PC-9 (cell line): ENCODE data around the gene TTF2. TPM values are rescaled to one million over a fixed set of nuclear protein-coding genes. Genes with fewer than 3 reads are reported as not detected.

ENCODE experiments used
- BruUV-seq: library from RNA; stranded (reverse); fragments of 400-500 nt; replicated peaks from 2 replicates; lab custom pipeline; 2021; lab: Mats Ljungman, UMichigan
- CTCF ChIA-PET: fragments of 300-600 bp; sonication (Branson Sonifier 250); formaldehyde crosslinking; loops from one replicate; lab custom pipeline; 2022; ENCODE audit warnings: antibody characterized with exemption; lab: Charles Lee
- POLR2A ChIA-PET: fragments of 300-600 bp; sonication (Branson Sonifier 250); formaldehyde crosslinking; loops from one replicate; lab custom pipeline; 2022; ENCODE audit warnings: antibody characterized with exemption; ENCODE audit not compliant: unreplicated experiment; lab: Charles Lee
- DNase-seq, 2 experiments: peaks; one replicate each; pipeline versions ENCODE4 v3.0.0 to v3.0.0-alpha.2; 2015 to 2022; ENCODE audit warnings: mixed read lengths in 1 of 2
- H2AFZ ChIP-seq: fragments of 200-600 bp; sonication (generic); 2 replicates; pipeline ENCODE4 v1.8.1; 2017; ENCODE audit warnings: antibody characterized with exemption
- H3F3A ChIP-seq: fragments of 200-600 bp; sonication (generic); 2 replicates; pipeline ENCODE4 v1.8.1; 2017; ENCODE audit warnings: antibody characterized with exemption, mild to moderate bottlenecking, low read depth; ENCODE audit not compliant: insufficient read depth
- H3K27ac ChIP-seq: fragments of 200-600 bp; sonication (generic); 2 replicates; pipeline ENCODE4 v1.6.1; 2016; ENCODE audit warnings: mixed run types
- H3K27me3 ChIP-seq: fragments of 200-600 bp; sonication (generic); 2 replicates; pipeline ENCODE4 v1.6.1; 2016; ENCODE audit warnings: low read depth, mixed run types; ENCODE audit not compliant: insufficient read depth
- H3K36me3 ChIP-seq: fragments of 200-600 bp; sonication (generic); 2 replicates; pipeline ENCODE4 v1.6.1; 2016; ENCODE audit warnings: low read depth, mixed run types
- H3K4me1 ChIP-seq: fragments of 200-600 bp; sonication (generic); replicated peaks from 2 replicates; pipeline ENCODE4 v1.6.1; 2016; ENCODE audit warnings: mixed run types; ENCODE audit not compliant: insufficient read depth
- H3K4me2 ChIP-seq: fragments of 200-600 bp; sonication (generic); 2 replicates; pipeline ENCODE4 v1.6.1; 2017; ENCODE audit warnings: mixed run types
- H3K4me3 ChIP-seq: fragments of 200-600 bp; sonication (generic); 2 replicates; pipeline ENCODE4 v1.6.1; 2016; ENCODE audit warnings: mixed run types
- H3K79me2 ChIP-seq: fragments of 200-600 bp; sonication (generic); 2 replicates; pipeline ENCODE4 v1.6.1; 2017; ENCODE audit warnings: low read depth, mixed run types
- H3K9me2 ChIP-seq: fragments of 200-600 bp; sonication (generic); 2 replicates; pipeline ENCODE4 v1.8.1; 2017; ENCODE audit warnings: mild to moderate bottlenecking; ENCODE audit not compliant: insufficient read depth
- H3K9me3 ChIP-seq: fragments of 200-600 bp; sonication (generic); 2 replicates; pipeline ENCODE4 v1.8.1; 2016; ENCODE audit warnings: low read depth; ENCODE audit not compliant: insufficient read depth
- H4K20me1 ChIP-seq: fragments of 200-600 bp; sonication (generic); 2 replicates; pipeline ENCODE4 v1.8.1; 2017; ENCODE audit not compliant: insufficient read depth
- CTCF ChIP-seq: fragments of 200-600 bp; sonication (generic); conservative IDR thresholded peaks from 2 replicates; pipeline ENCODE4 v1.6.1; 2017; ENCODE audit warnings: mixed run types, antibody characterized with exemption, mild to moderate bottlenecking, moderate library complexity
- EZH2 ChIP-seq: fragments of 200-600 bp; sonication (generic); IDR thresholded peaks from 2 replicates; pipeline ENCODE4 v1.8.0; 2017; ENCODE audit warnings: antibody characterized with exemption, low read depth
- intact Hi-C: fragments of 100-400 bp; cut with micrococcal nuclease; formaldehyde crosslinking; loops from one replicate; pipeline ENCODE4 v1.10.0; 2022; ENCODE audit not compliant: unreplicated experiment
- total RNA-seq: library from RNA; stranded (reverse); gene quantifications from 2 replicates; pipeline ENCODE4 v1.2.3, GENCODE V29; 2021

Gene TTF2
- total RNA-seq, 1 experiment from 2014 or later, result 62.2 TPM

DNA sequence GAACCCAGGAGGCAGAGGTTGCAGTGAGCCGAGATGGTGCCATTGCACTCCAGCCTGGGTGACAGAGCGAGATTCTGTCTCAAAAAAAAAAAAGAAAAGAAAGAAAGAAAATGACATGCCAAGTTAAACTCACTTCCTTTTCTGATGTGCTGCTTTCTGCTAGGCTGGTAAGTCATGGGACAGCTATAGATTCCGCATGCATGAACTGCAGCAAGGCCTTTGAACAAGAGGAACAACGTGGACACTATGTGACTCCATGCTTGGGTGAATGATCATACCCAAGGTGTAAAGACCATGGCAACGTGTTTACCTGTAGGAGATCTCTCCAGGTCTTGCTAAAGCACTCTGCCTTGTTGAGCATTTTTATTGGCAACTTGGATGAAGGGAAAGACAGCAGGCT lies 10.3 kb upstream of the TTF2 start:
- DNase-seq, result no peak
- Histone ChIP-seq H3F3A (no peaks in the 10 kb centered on the region), H3K79me2 (no peaks in the 10 kb centered on the region), H4K20me1 (no peaks in the 10 kb centered on the region), H3K27me3 (no peaks in the 10 kb centered on the region), H3K9me2 (no peaks in the 10 kb centered on the region), H3K4me1 (no peaks in the 10 kb centered on the region), H3K9me3 (no peaks in the 10 kb centered on the region), H3K27ac (no peak overlapping the region), H2AFZ (no peak overlapping the region), H3K4me2 (no peak overlapping the region), H3K4me3 (no peak overlapping the region), H3K36me3 (0 out of 2 replicates have a peak, but pooled peaks cover 9% of the 10 kb centered on the region)
- POLR2A ChIA-PET, result interaction anchor here (0.6 kb wide), 1 partner anchor 354 kb away, joined by 3 read pairs; no protein-coding TSS in a partner anchor
- CTCF ChIA-PET, result no interaction called here
- intact Hi-C loops, result loop anchor here (10.0 kb wide), 1 partner anchor 55 kb away; no protein-coding TSS in a partner anchor
- TF ChIP-seq CTCF (no peak), EZH2 (no peak)
- BruUV-seq, result no TSS peak

GRCh38 chr1:117051224-117052064 lies 8.7 kb upstream of the TTF2 start:
- Histone ChIP-seq H3K36me3 (0 out of 2 replicates have a peak, but pooled peaks cover 9% of the 10 kb centered on the region), H3K27me3 (no peaks in the 10 kb centered on the region), H3K4me2 (0 out of 2 replicates have a peak overlapping the region, but pooled peaks have one; percentile 7), H3F3A (no peaks in the 10 kb centered on the region), H3K27ac (peak overlapping the region; percentile 13; the same call in 1 of the 2 replicates), H2AFZ (no peak overlapping the region; the same call in 1 of the 2 replicates), H3K9me3 (no peaks in the 10 kb centered on the region), H3K79me2 (0 out of 2 replicates have a peak, but pooled peaks cover 4% of the 10 kb centered on the region), H3K4me3 (no peak overlapping the region), H3K9me2 (no peaks in the 10 kb centered on the region), H4K20me1 (no peaks in the 10 kb centered on the region), H3K4me1 (no peaks in the 10 kb centered on the region)
- BruUV-seq, result no TSS peak
- DNase-seq, result peak in 1 of 2 experiments; percentile 27
- TF ChIP-seq EZH2 (no peak), CTCF (no peak)
- CTCF ChIA-PET, result interaction anchor here (0.6 to 0.7 kb wide), 2 partner anchors 602 to 912 kb away, joined by 4 to 8 read pairs; no protein-coding TSS in a partner anchor
- POLR2A ChIA-PET, result no interaction called here
- intact Hi-C loops, result loop anchor here (1.0 kb wide), 1 partner anchor 142 kb away; the partner anchor contains the start of gene PTGFRN

DNA sequence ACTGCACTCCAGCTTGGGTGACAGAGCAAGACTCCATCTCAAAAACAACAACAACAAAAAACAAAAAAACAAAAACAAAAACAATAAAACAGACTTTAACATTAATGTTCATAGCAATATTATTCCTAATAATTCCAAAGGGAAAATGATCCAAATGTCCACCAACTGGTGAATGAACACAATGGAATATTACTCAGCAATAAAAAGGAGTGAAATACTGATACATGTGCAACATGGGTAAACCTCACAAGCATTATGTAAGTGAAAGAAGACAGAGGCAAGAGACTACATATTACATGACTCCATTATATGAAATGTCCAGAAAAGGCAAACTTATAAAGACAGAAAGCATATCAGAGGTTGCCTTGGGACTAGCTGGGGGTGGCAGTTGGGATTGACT lies 6.1 kb upstream of the TTF2 start:
- H3K27ac ChIP-seq, result no peak overlapping the region
- no peak for TF ChIP-seq EZH2
- no peak for TF ChIP-seq CTCF
- peaks cover 15% of the 10 kb centered on the region for H3K4me1 ChIP-seq
- H3K79me2 ChIP-seq, result peaks cover 27% of the 10 kb centered on the region
- no peak overlapping the region for H2AFZ ChIP-seq
- CTCF ChIA-PET, result interaction anchor here (0.7 to 1.0 kb wide), 2 partner anchors 197 to 1467 kb away, joined by 5 to 7 read pairs; no protein-coding TSS in a partner anchor
- H3K27me3 ChIP-seq, result no peaks in the 10 kb centered on the region
- DNase-seq, result no peak
- no peak overlapping the region for H3K4me2 ChIP-seq
- POLR2A ChIA-PET, result no interaction called here
- H3K4me3 ChIP-seq, result no peak overlapping the region
- H4K20me1 ChIP-seq, result no peaks in the 10 kb centered on the region
- intact Hi-C loops, result no loop called here
- H3K9me2 ChIP-seq, result no peaks in the 10 kb centered on the region
- H3F3A ChIP-seq, result peaks cover 4% of the 10 kb centered on the region
- H3K36me3 ChIP-seq, result 0 out of 2 replicates have a peak, but pooled peaks cover 4% of the 10 kb centered on the region
- no TSS peak for BruUV-seq
- H3K9me3 ChIP-seq, result no peaks in the 10 kb centered on the region
